ENCODE results near the gene TBC1D5. TPM values are rescaled to one million over a fixed set of nuclear protein-coding genes. Genes with fewer than 3 reads are reported as not detected.

Gene TBC1D5
- polyA plus RNA-seq, 2 of the 4 experiments (the other 2 are of a cell fraction) = 36.7 to 72.2 TPM

- ATAC-seq = no peak
- POLR2A ChIA-PET = interaction anchor here (0.6 kb wide), 1 partner anchor 10 kb away, joined by 8 read pairs; no protein-coding TSS in a partner anchor
- DNase-seq (ENCODE audit: low read depth in 1 of 2, low spot score in 1 of 2) = no peak
- no peak for FAIRE-seq
- Histone ChIP-seq H3K4me3 (no peak overlapping the region), H3K4me2 (no peak overlapping the region), H3K27ac (no peak overlapping the region), H3K4me1 (0 out of 3 replicates have a peak, but pooled peaks cover 3% of the 10 kb centered on the region), H3K9me3 (no peaks in the 10 kb centered on the region)
- CTCF ChIA-PET = interaction anchor here (1.7 kb wide), 1 partner anchor 290 kb away, joined by 5 read pairs; no protein-coding TSS in a partner anchor
- WGBS (ENCODE audit: missing lambda C conversion rate) = 87% methylated on average over 2 of the region's 2 CpGs
- TF ChIP-seq KDM5A (IDR thresholded peaks at IDR 0.05) (no peak), SMC3 (IDR thresholded peaks at IDR 0.05) (no peak), JUN (IDR thresholded peaks at IDR 0.05) (no peak), TFCP2L1 (CRISPR knock-in tag; IDR thresholded peaks at IDR 0.05) (no peak), EHMT2 (IDR thresholded peaks at IDR 0.05; ENCODE audit: low read depth) (no peak), GATA3 (IDR thresholded peaks at IDR 0.05; ENCODE audit: borderline replicate concordance) (no peak), POLR2AphosphoS2 (conservative IDR thresholded peaks at IDR 0.05; ENCODE audit: low read length) (no peak), MYC (IDR thresholded peaks at IDR 0.05; ENCODE audit: borderline replicate concordance, low read length) (no peak), CHD4 (IDR thresholded peaks at IDR 0.05; ENCODE audit: borderline replicate concordance) (no peak), ELK1 (IDR thresholded peaks at IDR 0.05; ENCODE audit: low read depth, low read length) (no peak), REST (IDR thresholded peaks at IDR 0.05) (no peak), CTCF (IDR thresholded peaks at IDR 0.05) (no peak), E2F6 (IDR thresholded peaks at IDR 0.05; ENCODE audit: borderline replicate concordance, low read depth) (no peak), ESRRA (IDR thresholded peaks at IDR 0.05; ENCODE audit: borderline replicate concordance, low read length) (no peak), HEYL (CRISPR knock-in tag; IDR thresholded peaks at IDR 0.05) (no peak), RAD21 (conservative IDR thresholded peaks at IDR 0.05 in 1 of 2, IDR thresholded peaks at IDR 0.05 in 1 of 2) (no peak), PHF8 (IDR thresholded peaks at IDR 0.05; ENCODE audit: borderline replicate concordance, low read depth) (no peak), FOSL2 (IDR thresholded peaks at IDR 0.05) (no peak), FOSL2 (CRISPR knock-in tag; IDR thresholded peaks at IDR 0.05) (no peak), NPAS2 (CRISPR knock-in tag; IDR thresholded peaks at IDR 0.05; ENCODE audit: borderline replicate concordance) (no peak), MAFK (IDR thresholded peaks at IDR 0.05; ENCODE audit: partially characterized antibody) (no peak)
These were observed 191.1 kb downstream of the TBC1D5 start for GRCh38 chr3:17551333-17551732.

Measured in A549 (cell line).